H1 (cell line): ENCODE data around the gene ANO6. TPM values are rescaled to one million over a fixed set of nuclear protein-coding genes. Genes with fewer than 3 reads are reported as not detected.

Source experiments
- CTCF ChIA-PET: fragments of 300-600 bp; sonication (Branson Sonifier 250); formaldehyde crosslinking; loops from one replicate; lab custom pipeline; 2021; ENCODE audit not compliant: partially characterized antibody; lab: Charles Lee
- POLR2A ChIA-PET: fragments of 300-600 bp; sonication (Branson Sonifier 250); formaldehyde crosslinking; loops from one replicate; lab custom pipeline; 2021; ENCODE audit warnings: inconsistent platforms; ENCODE audit not compliant: partially characterized antibody; lab: Charles Lee
- DNase-seq, 2 experiments: peaks; one replicate each; pipeline versions ENCODE4 v3.0.0 to v3.0.0-alpha.2; 2010 to 2022; ENCODE audit warnings: low spot score in 2 of 2, low read depth in 1 of 2, mixed read lengths in 1 of 2
- FAIRE-seq: peaks from 2 replicates; lab custom pipeline; 2011; peaks lifted over from hg19 to GRCh38; lab: Jason Lieb, UNC
- H2AFZ ChIP-seq: 2 replicates; pipeline ENCODE4 v1.8.1; 2012; ENCODE audit warnings: low read length, inconsistent platforms
- H2AK5ac ChIP-seq: 2 replicates; pipeline ENCODE4 v1.6.1; 2013; ENCODE audit warnings: low read depth, low read length
- H2BK120ac ChIP-seq: replicated peaks from 2 replicates; pipeline ENCODE3; 2013; ENCODE audit warnings: low read depth, low read length, inconsistent platforms
- H2BK12ac ChIP-seq: 2 replicates; pipeline ENCODE4 v1.6.1; 2013; ENCODE audit warnings: low read depth, low read length
- H2BK15ac ChIP-seq: 2 replicates; pipeline ENCODE4 v1.6.1; 2013; ENCODE audit warnings: low read length
- H2BK20ac ChIP-seq: 2 replicates; pipeline ENCODE4 v1.6.1; 2013; ENCODE audit warnings: low read length
- H2BK5ac ChIP-seq: 2 replicates; pipeline ENCODE4 v1.6.1; 2013; ENCODE audit warnings: low read depth, low read length
- H3K14ac ChIP-seq: 2 replicates; pipeline ENCODE4 v1.6.1; 2013; ENCODE audit warnings: inconsistent platforms; ENCODE audit not compliant: insufficient read length
- H3K18ac ChIP-seq: 2 replicates; pipeline ENCODE4 v1.6.1; 2013; ENCODE audit warnings: low read length; ENCODE audit errors: extremely low read depth
- H3K23ac ChIP-seq: 2 replicates; pipeline ENCODE4 v1.6.1; 2013; ENCODE audit warnings: inconsistent platforms; ENCODE audit not compliant: insufficient read length
- H3K23me2 ChIP-seq: 2 replicates; pipeline ENCODE4 v1.6.1; 2013; ENCODE audit warnings: low read depth, low read length
- H3K27ac ChIP-seq: 2 replicates; pipeline ENCODE4 v1.6.1; 2011; ENCODE audit warnings: low read depth, low read length, inconsistent platforms
- H3K27me3 ChIP-seq, 4 experiments: replicated peaks in 1 of 4; 1 replicate in 1 of 4; 2 replicates in 3 of 4; pipeline versions ENCODE4 v1.6.1 to v1.8.1; 2011 to 2013; ENCODE audit warnings: low read length in 3 of 4, mild to moderate bottlenecking in 3 of 4, inconsistent platforms in 2 of 4, mixed read lengths in 2 of 4, moderate library complexity in 1 of 4; ENCODE audit not compliant: control insufficient read depth in 3 of 4, insufficient read depth in 3 of 4; ENCODE audit errors: extremely low read depth in 1 of 4
- H3K36me3 ChIP-seq, 4 experiments: 2 replicates each; pipeline versions ENCODE4 v1.6.1 to v1.8.1; 2011 to 2013; ENCODE audit warnings: mild to moderate bottlenecking in 4 of 4, low read length in 3 of 4, moderate library complexity in 2 of 4, control low read depth in 1 of 4, inconsistent platforms in 1 of 4; ENCODE audit not compliant: insufficient read depth in 4 of 4, control insufficient read depth in 2 of 4
- H3K4ac ChIP-seq: replicated peaks from 2 replicates; pipeline ENCODE3; 2013; ENCODE audit warnings: low read length, low read depth, mixed read lengths, inconsistent platforms; ENCODE audit not compliant: insufficient read length
- H3K4me1 ChIP-seq, 4 experiments: replicated peaks in 1 of 4; 1 replicate in 1 of 4; 2 replicates in 3 of 4; pipeline versions ENCODE4 v1.6.1 to v1.8.1; 2011 to 2013; ENCODE audit warnings: low read length in 3 of 4, inconsistent platforms in 2 of 4, mixed read lengths in 1 of 4; ENCODE audit not compliant: insufficient read depth in 4 of 4, control insufficient read depth in 3 of 4
- H3K4me2 ChIP-seq, 2 experiments: 2 replicates each; pipeline versions ENCODE4 v1.6.1 to v1.8.1; 2011 to 2013; ENCODE audit warnings: low read depth in 2 of 2, low read length in 2 of 2, control low read depth in 1 of 2, inconsistent platforms in 1 of 2, mild to moderate bottlenecking in 1 of 2; ENCODE audit not compliant: insufficient read depth in 1 of 2
- H3K4me3 ChIP-seq, 4 experiments: fragments of 200-600, 300-600 bp in 1 of 4; sonication (generic), shearing (Covaris generic), sonication (Bioruptor Twin) in 1 of 4; 2 replicates each; pipeline versions ENCODE4 v1.5.1 to v1.8.1; 2011 to 2016; ENCODE audit warnings: low read length in 4 of 4, low read depth in 3 of 4, control low read depth in 2 of 4, inconsistent platforms in 2 of 4, mild to moderate bottlenecking in 2 of 4, mixed read lengths in 1 of 4, moderate library complexity in 1 of 4; ENCODE audit not compliant: insufficient read depth in 2 of 4; ENCODE audit errors: extremely low read depth in 1 of 4
- H3K56ac ChIP-seq: replicated peaks from 2 replicates; pipeline ENCODE3; 2013; ENCODE audit warnings: low read depth, mild to moderate bottlenecking, mixed read lengths, low read length, inconsistent platforms; ENCODE audit not compliant: insufficient read length
- H3K79me1 ChIP-seq: 2 replicates; pipeline ENCODE4 v1.6.1; 2013; ENCODE audit warnings: low read depth, low read length, control low read depth
- H3K79me2 ChIP-seq, 2 experiments: 2 replicates each; pipeline versions ENCODE4 v1.6.1 to v1.8.1; 2012 to 2013; ENCODE audit warnings: low read length in 2 of 2, mild to moderate bottlenecking in 2 of 2, inconsistent platforms in 1 of 2; ENCODE audit not compliant: insufficient read depth in 2 of 2, control insufficient read depth in 1 of 2
- H3K9ac ChIP-seq, 4 experiments: replicated peaks in 1 of 4; 1 replicate in 1 of 4; 2 replicates in 3 of 4; pipeline versions ENCODE4 v1.6.1 to v1.8.1; 2011 to 2013; ENCODE audit warnings: low read depth in 3 of 4, low read length in 3 of 4, control low read depth in 2 of 4, mild to moderate bottlenecking in 2 of 4, moderate library complexity in 2 of 4, inconsistent platforms in 1 of 4; ENCODE audit errors: extremely low read depth in 1 of 4
- H3K9me3 ChIP-seq, 2 experiments: 2 replicates each; pipeline versions ENCODE4 v1.6.1 to v1.8.1; 2012 to 2013; ENCODE audit warnings: mild to moderate bottlenecking in 2 of 2, moderate library complexity in 2 of 2, control low read depth in 1 of 2, inconsistent platforms in 1 of 2, low read depth in 1 of 2, low read length in 1 of 2, mixed read lengths in 1 of 2; ENCODE audit not compliant: insufficient read depth in 2 of 2
- H4K20me1 ChIP-seq, 2 experiments: replicated peaks in 1 of 2; 2 replicates each; pipeline versions ENCODE3 to v1.8.1; 2011 to 2013; ENCODE audit warnings: inconsistent platforms in 2 of 2, low read length in 2 of 2, mild to moderate bottlenecking in 1 of 2; ENCODE audit not compliant: insufficient read depth in 2 of 2, control insufficient read depth in 1 of 2
- H4K5ac ChIP-seq: 2 replicates; pipeline ENCODE4 v1.6.1; 2013; ENCODE audit warnings: low read length, low read depth, mixed read lengths, inconsistent platforms; ENCODE audit not compliant: insufficient read length
- H4K8ac ChIP-seq: 2 replicates; pipeline ENCODE4 v1.8.0; 2013; ENCODE audit warnings: mild to moderate bottlenecking, moderate library complexity, low read length, inconsistent platforms; ENCODE audit not compliant: insufficient read depth; ENCODE audit errors: extremely low read depth
- H4K91ac ChIP-seq: replicated peaks from 2 replicates; pipeline ENCODE3; 2013; ENCODE audit warnings: low read length, mixed read lengths, inconsistent platforms; ENCODE audit not compliant: insufficient read length
- BACH1 ChIP-seq: IDR thresholded peaks from 2 replicates; pipeline ENCODE4 v1.6.1; 2012; ENCODE audit warnings: low read length, improper control_type of control experiment
- CBX8 ChIP-seq: fragments of 300-800, 300-1000 bp; sonication (generic); IDR thresholded peaks from 2 replicates; pipeline ENCODE4 v1.7.1; 2016; ENCODE audit warnings: low read depth, low read length, borderline replicate concordance
- CHD1 ChIP-seq: IDR thresholded peaks from 2 replicates; pipeline ENCODE4 v1.6.1; 2012; ENCODE audit warnings: low read depth, low read length, improper control_type of control experiment
- CTBP2 ChIP-seq: IDR thresholded peaks from 2 replicates; pipeline ENCODE4 v1.7.0; 2011; ENCODE audit warnings: borderline replicate concordance, mild to moderate bottlenecking, moderate library complexity, mixed read lengths, low read length; ENCODE audit not compliant: insufficient read depth, insufficient read length
- E2F6 ChIP-seq: IDR thresholded peaks from 2 replicates; pipeline ENCODE4 v1.6.1; 2012; ENCODE audit warnings: inconsistent platforms
- EGR1 ChIP-seq: IDR thresholded peaks from 2 replicates; pipeline ENCODE4 v1.6.1; 2011; ENCODE audit warnings: low read depth, low read length, borderline replicate concordance
- EP300 ChIP-seq, 2 experiments: IDR thresholded peaks; 1 replicate in 1 of 2; 2 replicates in 1 of 2; pipeline ENCODE4 v1.6.1; 2011 to 2012; ENCODE audit warnings: low read depth in 2 of 2, low read length in 2 of 2, mild to moderate bottlenecking in 2 of 2, borderline replicate concordance in 1 of 2, inconsistent platforms in 1 of 2, moderate library complexity in 1 of 2
- KDM4A ChIP-seq: IDR thresholded peaks from one replicate; pipeline ENCODE4 v1.7.1; 2012; ENCODE audit warnings: low read depth, mild to moderate bottlenecking, moderate library complexity, low read length, inconsistent platforms; ENCODE audit not compliant: severe bottlenecking
- MAFK ChIP-seq: IDR thresholded peaks from 2 replicates; pipeline ENCODE4 v1.6.1; 2012; ENCODE audit warnings: low read depth, mild to moderate bottlenecking, improper control_type of control experiment, low read length
- POU5F1 ChIP-seq: IDR thresholded peaks from 2 replicates; pipeline ENCODE4 v1.6.1; 2011; ENCODE audit warnings: low read depth, mild to moderate bottlenecking, low read length, moderate library complexity
- RXRA ChIP-seq: IDR thresholded peaks from 2 replicates; pipeline ENCODE4 v1.6.1; 2011; ENCODE audit warnings: low read depth, mild to moderate bottlenecking, low read length, moderate library complexity; ENCODE audit not compliant: insufficient read depth
- SIX5 ChIP-seq: IDR thresholded peaks from 2 replicates; pipeline ENCODE4 v1.6.1; 2011; ENCODE audit warnings: mild to moderate bottlenecking, low read depth, low read length
- SP1 ChIP-seq: IDR thresholded peaks from 2 replicates; pipeline ENCODE4 v1.6.1; 2011; ENCODE audit warnings: low read depth, low read length
- TAF1 ChIP-seq: IDR thresholded peaks from 2 replicates; pipeline ENCODE4 v1.6.1; 2011; ENCODE audit warnings: mild to moderate bottlenecking, low read depth, low read length
- TBP ChIP-seq: IDR thresholded peaks from 2 replicates; pipeline ENCODE4 v1.6.1; 2011; ENCODE audit warnings: low read depth, low read length, improper control_type of control experiment
- WGBS, 2 experiments: shearing (Covaris generic) in 1 of 2; methylation state at CpG; one replicate each; pipeline versions ENCODE4 v1.1.6 to v1.1.7; 2013 to 2015; ENCODE audit warnings: low lambda C conversion rate in 2 of 2, mixed read lengths in 2 of 2, inconsistent platforms in 1 of 2, low coverage in 1 of 2, missing lambda C conversion rate in 1 of 2; ENCODE audit not compliant: insufficient replicate concordance in 2 of 2, insufficient coverage in 1 of 2, insufficient read length in 1 of 2; ENCODE audit errors: extremely low coverage in 1 of 2, missing lambda C conversion rate in 1 of 2; 5-methylcytosine and 5-hydroxymethylcytosine counted together
- polyA plus RNA-seq, 7 experiments: library from polyadenylated mRNA; depleted of rRNA in 3 of 7; stranded (reverse) in 5 of 7; unstranded in 2 of 7; fragments of >200 nt in 5 of 7; fragments of 200-250 nt in 2 of 7; gene quantifications; 1 replicate in 5 of 7; 2 replicates in 1 of 7; 4 replicates in 1 of 7; pipeline versions ENCODE4 v1.2.1 to v1.2.3, GENCODE V29; 2011 to 2013; ENCODE audit warnings: missing spikeins in 2 of 7, mixed read lengths in 2 of 7
- total RNA-seq: library from RNA; stranded (reverse); fragmentation: NEBNext Ultra II Directional; extraction: Animal tissue kit (Norgen Biotek cat#: 25700); gene quantifications from 2 replicates; pipeline ENCODE4 v1.2.1, GENCODE V29; 2021

ANO6 gene
- total and polyA plus RNA-seq, 2 of the 8 experiments (the other 6 are each of a cell fraction or from before 2014, with no cell fraction given): 15.1 to 39.7 TPM

DNA sequence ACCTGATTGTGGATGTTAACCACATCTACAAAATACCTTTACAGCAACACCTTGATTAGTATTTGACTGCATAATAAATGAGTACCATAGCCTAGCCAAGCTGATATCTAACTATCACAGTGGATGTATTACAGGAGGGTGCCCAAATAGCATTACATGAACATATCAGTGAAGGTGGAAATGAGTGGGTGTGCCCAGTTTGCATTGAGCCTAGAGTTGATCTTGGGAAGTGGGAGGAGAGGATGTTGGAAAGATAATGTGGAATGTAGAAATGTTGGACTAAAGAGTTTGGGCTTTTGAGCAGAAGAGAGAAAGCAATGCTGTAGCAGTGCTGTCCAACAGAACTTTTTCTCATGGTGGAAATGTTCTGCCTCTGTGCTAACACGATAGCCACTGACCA lies 98.9 kb downstream of the ANO6 start:
- Histone ChIP-seq H3K4me2 (no peak overlapping the region), H2BK12ac (no peak overlapping the region), H3K14ac (no peak overlapping the region), H3K36me3 (peaks cover 0 to 10% (median 2%) of the 10 kb centered on the region in 4 experiments; a peak in 3 of 8 replicates), H4K8ac (no peak overlapping the region), H3K9me3 (no peaks in the 10 kb centered on the region), H3K18ac (no peak overlapping the region), H3K23me2 (no peaks in the 10 kb centered on the region), H3K23ac (no peak overlapping the region), H3K27ac (no peak overlapping the region), H2AK5ac (no peak overlapping the region), H2BK120ac (no peak overlapping the region), H3K9ac (no peak overlapping the region), H2BK20ac (no peak overlapping the region), H3K79me1 (no peaks in the 10 kb centered on the region), H4K5ac (no peak overlapping the region), H4K20me1 (no peaks in the 10 kb centered on the region), H2BK15ac (no peak overlapping the region), H3K4me1 (no peaks in the 10 kb centered on the region), H3K79me2 (no peaks in the 10 kb centered on the region), H2AFZ (no peak overlapping the region), H3K4ac (no peak overlapping the region), H2BK5ac (no peak overlapping the region), H3K4me3 (no peak overlapping the region), H3K27me3 (no peaks in the 10 kb centered on the region), H3K56ac (no peak overlapping the region), H4K91ac (no peak overlapping the region)
- 100% methylated on average over 1 of the region's 1 CpG; no CpG with 5 or more reads in 1 of the 2 experiments for WGBS, 2 experiments
- FAIRE-seq: no peak
- ChIA-PET CTCF (no interaction called here), POLR2A (no interaction called here)
- DNase-seq: no peak
- TF ChIP-seq POU5F1 (no peak), TAF1 (no peak), CTBP2 (no peak), E2F6 (no peak), EP300 (IDR thresholded peaks at IDR 0.05; ENCODE audit: borderline replicate concordance in 1 of 2, low read depth in 2 of 2, low read length in 2 of 2) (no peak), BACH1 (no peak), EGR1 (no peak), KDM4A (no peak), RXRA (no peak), MAFK (no peak), TBP (no peak), SIX5 (no peak), CBX8 (no peak), SP1 (no peak), CHD1 (no peak)
